Suprapubic skin (tissue), 3 donors: ENCODE measurements around the gene ATG16L2.
"Not testable (repeated sequence)": the region's sequence is repeated elsewhere in the genome, so short reads cannot be mapped to it uniquely, and the experiment has no call there.

Source experiments
- CTCF ChIP-seq, 2 donors: fragments of 200-600 bp in 1 of 2; fragments of 450-650 bp in 1 of 2; sonication (generic) in 1 of 2; IDR thresholded peaks; one replicate each; pipeline ENCODE4 v1.5.1; 2016 to 2019; ENCODE audit warnings: antibody characterized with exemption in 2 of 2, mild to moderate bottlenecking in 1 of 2, moderate library complexity in 1 of 2
- EP300 ChIP-seq: sonication (generic); formaldehyde crosslinking; IDR thresholded peaks from one replicate; pipeline ENCODE4 v1.6.1; 2017; ENCODE audit warnings: antibody characterized with exemption
- POLR2A ChIP-seq, 2 donors: fragments of 450-650 bp; IDR thresholded peaks; one replicate each; pipeline ENCODE4 v1.6.1; 2017; ENCODE audit warnings: antibody characterized with exemption in 2 of 2, mild to moderate bottlenecking in 2 of 2, moderate library complexity in 2 of 2

- not testable (repeated sequence) for TF ChIP-seq CTCF (IDR thresholded peaks at IDR 0.05); EP300; POLR2A (IDR thresholded peaks at IDR 0.05)
Observed at GRCh38 chr11:72806378-72806777, 7.8 kb upstream of the ATG16L2 start.
